Caco-2 (cell line): ENCODE results near the gene VAPA. TPM values are rescaled to one million over a fixed set of nuclear protein-coding genes. Genes with fewer than 3 reads are reported as not detected.
"Not testable (repeated sequence)": the region's sequence is repeated elsewhere in the genome, so short reads cannot be mapped to it uniquely, and the experiment has no call there.

ENCODE experiments used
- BruUV-seq: library from RNA; stranded (reverse); fragments of 400-500 nt; replicated peaks from 2 replicates; lab custom pipeline; 2021; lab: Mats Ljungman, UMichigan
- CTCF ChIA-PET: fragments of 300-600 bp; sonication (Branson Sonifier 250); formaldehyde crosslinking; loops from one replicate; lab custom pipeline; 2022; ENCODE audit warnings: antibody characterized with exemption; lab: Charles Lee
- POLR2A ChIA-PET: fragments of 300-600 bp; sonication (Branson Sonifier 250); formaldehyde crosslinking; loops from one replicate; lab custom pipeline; 2022; ENCODE audit warnings: antibody characterized with exemption; lab: Charles Lee
- DNase-seq, 2 experiments: peaks; one replicate each; pipeline versions ENCODE4 v3.0.0 to v3.0.0-alpha.2; 2020 to 2022
- H3K27me3 ChIP-seq: replicated peaks from 2 replicates; pipeline ENCODE4 v1.6.0; 2011; ENCODE audit warnings: low read length; ENCODE audit not compliant: control insufficient read depth, insufficient read depth
- H3K36me3 ChIP-seq: 2 replicates; pipeline ENCODE4 v1.5.1; 2011; ENCODE audit warnings: low read length; ENCODE audit not compliant: control insufficient read depth, insufficient read depth
- H3K4me1 ChIP-seq: fragments of 250-450 bp; sonication (Bioruptor Pico); 2 replicates; pipeline ENCODE4 v1.5.1; 2020; ENCODE audit warnings: mild to moderate bottlenecking
- H3K4me3 ChIP-seq: 2 replicates; pipeline ENCODE4 v1.5.1; 2011; ENCODE audit warnings: low read depth, mild to moderate bottlenecking, control low read depth, low read length
- H3K9me3 ChIP-seq: fragments of 250-450 bp; sonication (Bioruptor Pico); 2 replicates; pipeline ENCODE4 v1.5.1; 2020; ENCODE audit warnings: mild to moderate bottlenecking, moderate library complexity
- H3K27ac Mint-ChIP-seq: one replicate; pipeline ENCODE4 v1.8.0; 2022; ENCODE audit warnings: mixed read lengths; ENCODE audit not compliant: unreplicated experiment
- H3K27me3 Mint-ChIP-seq: one replicate; pipeline ENCODE4 v1.8.0; 2022; ENCODE audit warnings: mixed read lengths; ENCODE audit not compliant: insufficient read depth, unreplicated experiment
- H3K36me3 Mint-ChIP-seq: one replicate; pipeline ENCODE4 v1.8.0; 2022; ENCODE audit warnings: mild to moderate bottlenecking, mixed read lengths; ENCODE audit not compliant: insufficient read depth, unreplicated experiment
- H3K4me1 Mint-ChIP-seq: one replicate; pipeline ENCODE4 v1.8.0; 2022; ENCODE audit warnings: low read depth, mixed read lengths; ENCODE audit not compliant: unreplicated experiment
- H3K4me3 Mint-ChIP-seq: one replicate; pipeline ENCODE4 v1.8.0; 2022; ENCODE audit warnings: mild to moderate bottlenecking, moderate library complexity, mixed read lengths; ENCODE audit not compliant: unreplicated experiment
- H3K9me3 Mint-ChIP-seq: one replicate; pipeline ENCODE4 v1.8.0; 2022; ENCODE audit warnings: mixed read lengths; ENCODE audit not compliant: unreplicated experiment
- intact Hi-C: fragments of 100-400 bp; cut with micrococcal nuclease; formaldehyde crosslinking; loops from one replicate; pipeline ENCODE4 v1.10.0; 2022; ENCODE audit not compliant: unreplicated experiment
- total RNA-seq: library from RNA; stranded (reverse); gene quantifications from 2 replicates; pipeline ENCODE4 v1.2.3, GENCODE V29; 2022
- TF ChIP-seq, protein P1 (sequence below), 2 experiments: fragments of 200-600 bp in 1 of 2; IDR thresholded peaks; 1 replicate in 1 of 2; 2 replicates in 1 of 2; pipeline versions ENCODE4 v1.5.1 to v1.8.0; 2011 to 2022; ENCODE audit warnings: antibody characterized with exemption in 1 of 2, control low read depth in 1 of 2, inconsistent platforms in 1 of 2, low read depth in 1 of 2, low read length in 1 of 2, mild to moderate bottlenecking in 1 of 2, moderate library complexity in 1 of 2; ENCODE audit not compliant: insufficient read depth in 1 of 2, severe bottlenecking in 1 of 2, unreplicated experiment in 1 of 2

Gene VAPA
- total RNA-seq, 1 experiment from 2014 or later = 222 TPM

DNA sequence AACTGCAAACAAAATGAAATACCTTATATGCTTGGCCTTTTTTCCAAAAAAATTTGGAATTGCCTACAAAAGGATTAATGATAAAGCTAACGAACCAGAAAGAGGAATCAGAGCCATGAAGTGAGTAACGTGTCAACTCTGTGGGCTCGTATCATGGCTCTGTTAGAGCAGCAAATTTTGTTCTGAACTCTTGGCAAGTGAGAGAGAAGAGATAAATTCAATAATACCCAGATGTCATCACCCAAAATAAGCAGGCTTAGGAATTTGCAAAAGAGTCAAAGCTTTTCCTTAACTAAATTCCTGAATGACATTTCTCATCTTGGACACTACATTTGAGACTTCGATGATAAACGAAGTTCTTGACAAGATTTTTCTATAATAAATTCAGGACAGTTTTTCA is 23.6 kb upstream of the VAPA start:
- no peaks in the 10 kb centered on the region for H3K27me3 Mint-ChIP-seq

DNA sequence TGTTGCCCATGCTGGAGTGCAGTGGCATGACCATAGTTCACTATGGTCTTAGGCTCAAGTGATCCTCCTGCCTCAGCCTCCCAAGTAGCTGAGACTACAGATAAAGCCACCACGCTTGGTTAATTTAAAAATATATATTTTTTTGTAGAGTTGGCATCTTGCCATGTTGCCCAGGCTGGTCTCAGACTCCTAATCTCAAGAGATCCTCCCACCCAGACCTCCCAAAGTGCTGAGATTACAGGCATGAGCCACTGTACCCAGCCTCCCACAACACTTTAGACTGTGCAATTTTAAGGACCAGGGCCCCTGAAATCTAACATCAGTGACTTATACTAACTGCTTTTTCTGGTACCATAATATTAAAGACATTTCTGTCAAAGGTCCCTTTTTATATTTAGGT is 22.9 kb upstream of the VAPA start:
- no peaks in the 10 kb centered on the region for H3K36me3 Mint-ChIP-seq
- H3K4me1 Mint-ChIP-seq = peaks cover 7% of the 10 kb centered on the region
- H3K9me3 Mint-ChIP-seq = peaks cover 6% of the 10 kb centered on the region
- H3K4me3 ChIP-seq = no peak overlapping the region
- no TSS peak for BruUV-seq
- H3K27ac Mint-ChIP-seq = no peak overlapping the region
- intact Hi-C loops = no loop called here
- no peaks in the 10 kb centered on the region for H3K9me3 ChIP-seq
- no peaks in the 10 kb centered on the region for H3K27me3 Mint-ChIP-seq
- no peaks in the 10 kb centered on the region for H3K4me1 ChIP-seq
- no peak for DNase-seq
- POLR2A ChIA-PET = no interaction called here
- no peaks in the 10 kb centered on the region for H3K27me3 ChIP-seq
- no peak overlapping the region for H3K4me3 Mint-ChIP-seq
- TF ChIP-seq, protein P1, sequence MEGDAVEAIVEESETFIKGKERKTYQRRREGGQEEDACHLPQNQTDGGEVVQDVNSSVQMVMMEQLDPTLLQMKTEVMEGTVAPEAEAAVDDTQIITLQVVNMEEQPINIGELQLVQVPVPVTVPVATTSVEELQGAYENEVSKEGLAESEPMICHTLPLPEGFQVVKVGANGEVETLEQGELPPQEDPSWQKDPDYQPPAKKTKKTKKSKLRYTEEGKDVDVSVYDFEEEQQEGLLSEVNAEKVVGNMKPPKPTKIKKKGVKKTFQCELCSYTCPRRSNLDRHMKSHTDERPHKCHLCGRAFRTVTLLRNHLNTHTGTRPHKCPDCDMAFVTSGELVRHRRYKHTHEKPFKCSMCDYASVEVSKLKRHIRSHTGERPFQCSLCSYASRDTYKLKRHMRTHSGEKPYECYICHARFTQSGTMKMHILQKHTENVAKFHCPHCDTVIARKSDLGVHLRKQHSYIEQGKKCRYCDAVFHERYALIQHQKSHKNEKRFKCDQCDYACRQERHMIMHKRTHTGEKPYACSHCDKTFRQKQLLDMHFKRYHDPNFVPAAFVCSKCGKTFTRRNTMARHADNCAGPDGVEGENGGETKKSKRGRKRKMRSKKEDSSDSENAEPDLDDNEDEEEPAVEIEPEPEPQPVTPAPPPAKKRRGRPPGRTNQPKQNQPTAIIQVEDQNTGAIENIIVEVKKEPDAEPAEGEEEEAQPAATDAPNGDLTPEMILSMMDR (IDR thresholded peaks at IDR 0.05; ENCODE audit: insufficient read depth in 1 of 2, low read depth in 1 of 2, low read length in 1 of 2, severe bottlenecking in 1 of 2, unreplicated experiment in 1 of 2) = no peak
- H3K36me3 ChIP-seq = no peaks in the 10 kb centered on the region
- CTCF ChIA-PET = no interaction called here

More for the DNA sequence above, 23.6 kb upstream of the VAPA start:
- H3K9me3 ChIP-seq = no peaks in the 10 kb centered on the region
- Mint-ChIP-seq H3K4me3 (no peak overlapping the region), H3K36me3 (no peaks in the 10 kb centered on the region), H3K27ac (no peak overlapping the region), H3K9me3 (peaks cover 10% of the 10 kb centered on the region), H3K4me1 (peaks cover under 1% of the 10 kb centered on the region)
- no peak overlapping the region for H3K4me3 ChIP-seq
- intact Hi-C loops = no loop called here
- H3K36me3 ChIP-seq = no peaks in the 10 kb centered on the region
- no peaks in the 10 kb centered on the region for H3K4me1 ChIP-seq
- no peaks in the 10 kb centered on the region for H3K27me3 ChIP-seq
- DNase-seq = no peak
- ChIA-PET POLR2A (no interaction called here), CTCF (no interaction called here)
- no TSS peak for BruUV-seq
- TF ChIP-seq, protein P1 (IDR thresholded peaks at IDR 0.05; ENCODE audit: insufficient read depth in 1 of 2, low read depth in 1 of 2, low read length in 1 of 2, severe bottlenecking in 1 of 2, unreplicated experiment in 1 of 2) = no peak

DNA sequence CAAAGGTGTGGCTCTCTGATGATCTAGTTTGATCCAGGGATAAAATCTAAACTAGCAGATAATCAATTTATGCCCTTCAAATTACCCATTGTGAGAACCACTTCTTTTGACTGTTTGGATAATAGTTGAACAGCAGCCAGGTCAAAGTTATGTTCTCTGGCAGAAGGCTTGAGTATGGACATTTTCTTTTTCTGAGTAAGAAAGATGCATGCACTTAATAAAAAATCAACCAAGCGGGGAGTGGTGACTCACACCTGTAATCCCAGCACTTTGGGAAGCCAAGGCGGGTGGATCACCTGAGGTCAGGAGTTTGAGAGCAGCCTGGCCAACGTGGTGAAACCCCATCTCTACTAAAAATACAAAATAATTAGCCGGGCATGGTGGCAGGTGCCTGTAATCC is 22.3 kb upstream of the VAPA start:
- H3K36me3 Mint-ChIP-seq, H3K27me3 ChIP-seq, H3K4me3 Mint-ChIP-seq, H3K9me3 Mint-ChIP-seq, BruUV-seq, DNase-seq, H3K9me3 ChIP-seq, H3K4me1 Mint-ChIP-seq, intact Hi-C loops, H3K27me3 Mint-ChIP-seq, POLR2A ChIA-PET, H3K27ac Mint-ChIP-seq, H3K36me3 ChIP-seq, H3K4me3 ChIP-seq, CTCF ChIA-PET, H3K4me1 ChIP-seq: not testable (repeated sequence)
